Cardiac fibroblast (primary cell): ENCODE measurements around the gene MCOLN2.

Experiments
- DNase-seq, 2 donors: peaks; one replicate each; pipeline versions ENCODE4 v3.0.0 to v3.0.0-alpha.2; 2010; ENCODE audit warnings: low read depth in 2 of 2
- H3K4me3 ChIP-seq, 2 donors: replicated peaks in 1 of 2; 1 replicate in 1 of 2; 2 replicates in 1 of 2; pipeline ENCODE4 v1.5.1; 2011; ENCODE audit warnings: low read depth in 2 of 2, low read length in 2 of 2, mild to moderate bottlenecking in 2 of 2, moderate library complexity in 1 of 2
- TF ChIP-seq, protein P1 (sequence below): IDR thresholded peaks from one replicate; pipeline ENCODE4 v1.5.1; 2011; ENCODE audit warnings: low read depth, mild to moderate bottlenecking, low read length, inconsistent platforms

MCOLN2 gene

GRCh38 chr1:84996846-84997666 is at the start of gene MCOLN2:
MCOLN2 (minus strand) TSS chr1:84997113; CDS start chr1:84996872, 241 bp downstream.
- H3K4me3 ChIP-seq: peak within 1 kb of the TSS; percentile 52 to 58
- DNase-seq: peak in 1 of 2 donors; percentile 18
- TF ChIP-seq, protein P1, sequence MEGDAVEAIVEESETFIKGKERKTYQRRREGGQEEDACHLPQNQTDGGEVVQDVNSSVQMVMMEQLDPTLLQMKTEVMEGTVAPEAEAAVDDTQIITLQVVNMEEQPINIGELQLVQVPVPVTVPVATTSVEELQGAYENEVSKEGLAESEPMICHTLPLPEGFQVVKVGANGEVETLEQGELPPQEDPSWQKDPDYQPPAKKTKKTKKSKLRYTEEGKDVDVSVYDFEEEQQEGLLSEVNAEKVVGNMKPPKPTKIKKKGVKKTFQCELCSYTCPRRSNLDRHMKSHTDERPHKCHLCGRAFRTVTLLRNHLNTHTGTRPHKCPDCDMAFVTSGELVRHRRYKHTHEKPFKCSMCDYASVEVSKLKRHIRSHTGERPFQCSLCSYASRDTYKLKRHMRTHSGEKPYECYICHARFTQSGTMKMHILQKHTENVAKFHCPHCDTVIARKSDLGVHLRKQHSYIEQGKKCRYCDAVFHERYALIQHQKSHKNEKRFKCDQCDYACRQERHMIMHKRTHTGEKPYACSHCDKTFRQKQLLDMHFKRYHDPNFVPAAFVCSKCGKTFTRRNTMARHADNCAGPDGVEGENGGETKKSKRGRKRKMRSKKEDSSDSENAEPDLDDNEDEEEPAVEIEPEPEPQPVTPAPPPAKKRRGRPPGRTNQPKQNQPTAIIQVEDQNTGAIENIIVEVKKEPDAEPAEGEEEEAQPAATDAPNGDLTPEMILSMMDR: no peak

DNA sequence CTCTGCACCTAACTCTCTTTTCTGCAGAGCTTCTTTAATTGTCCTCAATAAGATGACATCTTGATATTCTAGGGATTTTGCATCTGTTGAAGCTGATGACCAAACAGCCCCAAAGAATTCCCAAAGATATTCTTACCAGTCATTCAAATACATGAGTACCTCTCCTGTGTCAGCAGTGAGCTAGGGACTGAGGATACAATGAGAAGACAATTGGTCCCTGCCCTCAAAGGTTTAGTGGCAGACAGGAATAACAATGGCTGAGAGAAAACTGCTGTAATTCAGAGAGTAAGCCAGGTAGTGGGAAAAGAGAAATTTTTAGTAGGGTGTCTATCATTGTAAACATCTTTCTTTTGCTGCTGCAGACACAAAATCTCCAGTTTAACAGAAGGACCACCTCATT is 45.5 kb upstream of the MCOLN2 start:
- DNase-seq: no peak
- TF ChIP-seq, protein P1: no peak
- no peak overlapping the region for H3K4me3 ChIP-seq

DNA sequence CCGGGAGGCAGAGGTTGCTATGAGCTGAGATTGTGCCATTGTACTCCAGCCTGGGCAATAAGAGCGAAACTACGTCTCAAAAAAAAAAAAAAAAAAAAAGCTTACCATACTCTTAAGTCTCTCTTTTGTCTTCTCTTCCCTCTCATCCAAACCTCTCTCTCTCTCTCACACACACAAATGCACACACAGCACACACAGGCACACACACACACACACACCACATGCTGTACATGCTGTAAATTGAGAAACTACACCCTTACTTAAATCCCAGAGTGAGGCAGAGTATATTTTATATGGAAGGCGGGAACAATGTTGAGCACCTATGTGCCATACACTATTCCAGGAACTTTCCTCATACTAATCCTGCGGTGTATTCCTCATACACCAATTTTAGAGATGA is 44.9 kb upstream of the MCOLN2 start:
- H3K4me3 ChIP-seq: no peak overlapping the region
- DNase-seq: no peak
- TF ChIP-seq, protein P1: no peak

GRCh38 chr1:85033221-85033620 is 36.3 kb upstream of the MCOLN2 start:
- no peak for DNase-seq
- H3K4me3 ChIP-seq: no peak overlapping the region
- TF ChIP-seq, protein P1: no peak

DNA sequence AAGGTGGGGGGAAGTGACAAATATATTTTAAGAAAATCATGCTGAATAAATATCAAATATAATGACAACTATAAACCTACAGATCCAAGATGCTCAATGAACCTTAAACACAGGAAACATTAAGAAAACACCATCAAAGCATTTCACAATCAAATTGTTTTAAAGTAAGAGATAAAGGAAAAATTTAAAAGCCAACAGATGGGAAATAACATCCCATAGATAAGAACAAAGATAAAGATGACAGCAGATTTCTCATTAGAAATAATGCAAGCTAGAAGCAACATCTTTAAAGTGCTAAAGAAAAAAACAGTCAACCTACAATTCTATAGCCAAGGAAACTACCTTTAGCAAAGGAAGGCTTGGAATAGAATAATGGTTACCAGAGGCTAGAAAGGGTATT is 33.6 kb upstream of the MCOLN2 start:
- TF ChIP-seq, protein P1: no peak
- DNase-seq: no peak
- H3K4me3 ChIP-seq: no peak overlapping the region

DNA sequence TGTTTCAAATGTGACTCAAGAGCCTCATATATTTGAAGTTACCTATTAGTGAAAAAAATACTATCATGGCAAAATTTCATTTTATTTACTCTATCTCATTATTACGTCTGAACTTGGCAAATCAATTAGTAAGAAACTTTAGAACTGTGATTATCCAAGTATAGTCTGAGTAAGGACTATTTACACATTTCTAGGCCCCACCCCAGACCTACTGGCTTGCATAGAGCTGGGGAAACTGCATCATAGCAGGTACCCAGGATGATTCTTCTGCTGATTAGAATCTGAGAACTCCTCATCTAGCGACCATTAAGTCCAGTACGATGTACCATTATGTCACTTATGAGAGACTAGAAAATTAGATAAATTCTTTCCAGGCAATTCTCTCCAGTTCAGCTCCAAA is 31.2 kb upstream of the MCOLN2 start:
- no peak overlapping the region for H3K4me3 ChIP-seq
- DNase-seq: no peak
- TF ChIP-seq, protein P1: no peak
